Activated naive CD4-positive, alpha-beta T cell treated with anti-CD3 and anti-CD28 coated beads, Interleukin-2, amount 10 ng/mL, durations not matched to agents 7 days and 5 days (primary cell): ENCODE measurements around the gene SLC25A18.
"Not testable (repeated sequence)": the region's sequence is repeated elsewhere in the genome, so short reads cannot be mapped to it uniquely, and the experiment has no call there.

Source experiments
- CTCF ChIA-PET: fragments of 350-600 bp; sonication (Branson Sonifier 250); formaldehyde crosslinking; loops from one replicate; lab custom pipeline; 2021; ENCODE audit warnings: antibody characterized with exemption; lab: Charles Lee
- DNase-seq: peaks from one replicate; pipeline ENCODE4 v3.0.0-alpha.2; 2020
- H3K27ac Mint-ChIP-seq: one replicate; pipeline ENCODE4 v1.8.0; 2021; ENCODE audit warnings: mild to moderate bottlenecking, moderate library complexity, mixed read lengths
- H3K27me3 Mint-ChIP-seq: one replicate; pipeline ENCODE4 v1.8.0; 2021; ENCODE audit warnings: mild to moderate bottlenecking, mixed read lengths
- H3K36me3 Mint-ChIP-seq: one replicate; pipeline ENCODE4 v1.8.0; 2021; ENCODE audit warnings: mixed read lengths
- H3K4me1 Mint-ChIP-seq: one replicate; pipeline ENCODE4 v1.8.0; 2021; ENCODE audit warnings: mixed read lengths
- H3K4me3 Mint-ChIP-seq: one replicate; pipeline ENCODE4 v1.8.0; 2021; ENCODE audit warnings: mild to moderate bottlenecking, moderate library complexity, mixed read lengths
- H3K9me3 Mint-ChIP-seq: one replicate; pipeline ENCODE4 v1.8.0; 2021; ENCODE audit warnings: mixed read lengths

Gene SLC25A18

GRCh38 chr22:17606496-17606895, 43.2 kb downstream of the SLC25A18 start:
- Mint-ChIP-seq H3K36me3 (peaks cover 11% of the 10 kb centered on the region), H3K27ac (no peak overlapping the region), H3K4me1 (peaks cover 6% of the 10 kb centered on the region), H3K27me3 (no peaks in the 10 kb centered on the region), H3K4me3 (no peak overlapping the region), H3K9me3 (no peaks in the 10 kb centered on the region)
- no peak for DNase-seq
- CTCF ChIA-PET = no interaction called here

- peaks cover 6% of the 10 kb centered on the region for H3K4me1 Mint-ChIP-seq
- no peak for DNase-seq
- H3K27ac Mint-ChIP-seq = no peak overlapping the region
- no peaks in the 10 kb centered on the region for H3K27me3 Mint-ChIP-seq
- H3K36me3 Mint-ChIP-seq = peaks cover 16% of the 10 kb centered on the region
- no peak overlapping the region for H3K4me3 Mint-ChIP-seq
- CTCF ChIA-PET = no interaction called here
- no peaks in the 10 kb centered on the region for H3K9me3 Mint-ChIP-seq
Measured at GRCh38 chr22:17607891-17608521, 44.7 kb downstream of the SLC25A18 start.

- no peaks in the 10 kb centered on the region for H3K27me3 Mint-ChIP-seq
- CTCF ChIA-PET = no interaction called here
- H3K27ac Mint-ChIP-seq = no peak overlapping the region
- H3K4me3 Mint-ChIP-seq = no peak overlapping the region
- no peaks in the 10 kb centered on the region for H3K9me3 Mint-ChIP-seq
- no peak for DNase-seq
- peaks cover 19% of the 10 kb centered on the region for H3K36me3 Mint-ChIP-seq
- no peaks in the 10 kb centered on the region for H3K4me1 Mint-ChIP-seq
Measured at GRCh38 chr22:17612057-17612456, 48.8 kb downstream of the SLC25A18 start.

GRCh38 chr22:17613280-17613679, 50.0 kb downstream of the SLC25A18 start:
- H3K4me1 Mint-ChIP-seq = no peaks in the 10 kb centered on the region
- CTCF ChIA-PET = no interaction called here
- H3K9me3 Mint-ChIP-seq = no peaks in the 10 kb centered on the region
- peaks cover 24% of the 10 kb centered on the region for H3K36me3 Mint-ChIP-seq
- no peaks in the 10 kb centered on the region for H3K27me3 Mint-ChIP-seq
- H3K27ac Mint-ChIP-seq = no peak overlapping the region
- H3K4me3 Mint-ChIP-seq = no peak overlapping the region
- no peak for DNase-seq

DNA sequence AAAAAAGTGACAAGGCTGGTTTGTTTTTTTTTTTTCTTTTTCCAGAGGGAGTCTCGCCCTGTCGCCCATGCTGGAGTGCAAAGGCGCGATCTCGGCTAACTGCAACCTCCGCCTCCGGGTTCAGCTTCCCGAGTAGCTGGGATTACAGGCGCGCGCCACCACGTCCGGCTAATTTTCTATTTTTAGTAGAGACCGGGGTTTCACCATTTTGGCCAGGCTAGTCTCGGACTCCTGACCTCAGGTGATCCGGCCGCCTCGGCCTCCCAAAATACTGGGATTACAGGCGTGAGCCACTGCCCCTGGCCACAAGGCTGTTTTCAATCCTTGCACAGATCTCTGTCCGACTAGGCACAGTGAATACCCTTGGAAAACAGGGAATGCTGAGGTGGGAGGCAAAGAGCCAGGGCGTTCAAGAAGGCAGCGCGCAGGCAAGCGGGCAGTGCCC, 64.7 kb downstream of the SLC25A18 start:
- Mint-ChIP-seq H3K4me1 (peaks cover 33% of the 10 kb centered on the region), H3K36me3 (peaks cover 18% of the 10 kb centered on the region), H3K4me3 (peak overlapping the region; percentile 99), H3K27ac (peak overlapping the region; percentile 92), H3K27me3 (no peaks in the 10 kb centered on the region), H3K9me3 (no peaks in the 10 kb centered on the region)
- CTCF ChIA-PET = no interaction called here
- no peak for DNase-seq

- H3K36me3 Mint-ChIP-seq = peaks cover 14% of the 10 kb centered on the region
- peak; percentile 97 for DNase-seq
- H3K27me3 Mint-ChIP-seq = no peaks in the 10 kb centered on the region
- no peaks in the 10 kb centered on the region for H3K9me3 Mint-ChIP-seq
- peaks cover 31% of the 10 kb centered on the region for H3K4me1 Mint-ChIP-seq
- peak within 1 kb of the TSS; percentile 92 for H3K27ac Mint-ChIP-seq
- CTCF ChIA-PET = no interaction called here
- peak within 1 kb of the TSS; percentile 99 for H3K4me3 Mint-ChIP-seq
Measured at GRCh38 chr22:17628406-17629172, 65.3 kb downstream of the SLC25A18 start, which contains the start of gene ATP6V1E1. Gene ATP6V1E1 (minus strand): TSS chr22:17628749. CDS start chr22:17628635, 114 bp downstream.

GRCh38 chr22:17629173-17629489, 65.8 kb downstream of the SLC25A18 start:
- Mint-ChIP-seq H3K27ac (peak overlapping the region; percentile 92), H3K4me1 (peaks cover 29% of the 10 kb centered on the region), H3K4me3 (peak overlapping the region; percentile 99), H3K27me3 (no peaks in the 10 kb centered on the region), H3K9me3 (no peaks in the 10 kb centered on the region), H3K36me3 (peaks cover 14% of the 10 kb centered on the region)
- CTCF ChIA-PET = interaction anchor here (0.6 kb wide), 1 partner anchor 367 kb away, joined by 4 read pairs; no protein-coding TSS in a partner anchor
- DNase-seq = no peak

DNA sequence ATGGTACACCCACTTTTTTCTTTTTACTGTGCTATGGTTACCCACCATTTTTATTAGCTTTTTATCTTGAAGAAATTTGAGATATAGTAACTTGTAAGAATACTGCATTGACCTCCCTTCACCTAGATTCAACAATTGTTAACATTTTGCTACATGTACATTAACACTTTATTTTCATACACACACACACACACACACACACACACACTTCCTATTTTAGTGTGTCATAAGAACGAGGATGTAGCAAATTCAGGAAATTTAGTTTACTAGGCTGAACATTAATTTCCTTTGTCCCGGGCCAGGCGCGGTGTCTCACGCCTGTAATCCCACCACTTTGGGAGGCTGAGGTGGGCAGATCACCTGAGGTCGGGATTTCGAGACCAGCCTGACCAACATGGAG, 66.3 kb downstream of the SLC25A18 start:
- Mint-ChIP-seq H3K27ac (no peak overlapping the region), H3K9me3 (no peaks in the 10 kb centered on the region), H3K36me3 (peaks cover 14% of the 10 kb centered on the region), H3K4me3 (peak overlapping the region; percentile 99), H3K4me1 (peaks cover 28% of the 10 kb centered on the region), H3K27me3 (no peaks in the 10 kb centered on the region)
- no peak for DNase-seq
- CTCF ChIA-PET = interaction anchor here (0.6 kb wide), 1 partner anchor 367 kb away, joined by 4 read pairs; no protein-coding TSS in a partner anchor

DNA sequence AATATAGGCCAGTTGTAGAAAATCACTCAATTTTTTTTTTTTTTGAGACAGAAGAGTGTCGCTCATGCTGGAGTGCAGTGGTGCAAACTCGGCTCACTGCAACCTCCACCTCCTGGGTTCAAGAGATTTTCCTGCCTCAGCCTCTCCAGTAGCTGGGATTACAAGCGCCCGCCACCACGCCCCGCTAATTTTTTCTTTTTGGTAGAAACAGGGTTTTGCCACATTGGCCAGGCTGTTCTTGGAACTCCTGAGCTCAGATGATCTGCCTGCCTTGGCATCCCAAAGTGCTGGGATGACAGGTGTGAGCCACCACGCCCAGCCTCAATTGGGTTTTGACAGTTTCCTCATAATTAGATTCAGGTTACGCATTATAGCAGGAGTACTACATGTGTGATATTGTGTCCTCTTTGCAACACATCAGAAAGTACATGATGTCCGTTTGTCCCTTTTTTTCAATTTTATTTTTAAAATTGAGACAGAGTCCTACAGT, 67.8 kb downstream of the SLC25A18 start:
- no peak for DNase-seq
- Mint-ChIP-seq H3K36me3 (peaks cover 10% of the 10 kb centered on the region), H3K9me3 (no peaks in the 10 kb centered on the region), H3K4me3 (no peak overlapping the region), H3K27ac (no peak overlapping the region), H3K4me1 (peaks cover 19% of the 10 kb centered on the region), H3K27me3 (no peaks in the 10 kb centered on the region)
- CTCF ChIA-PET = no interaction called here

GRCh38 chr22:17633217-17633997, 70.1 kb downstream of the SLC25A18 start:
- Mint-ChIP-seq H3K9me3 (no peaks in the 10 kb centered on the region), H3K36me3 (peaks cover 4% of the 10 kb centered on the region), H3K27me3 (no peaks in the 10 kb centered on the region), H3K27ac (no peak overlapping the region), H3K4me1 (peaks cover 24% of the 10 kb centered on the region), H3K4me3 (no peak overlapping the region)
- no peak for DNase-seq
- CTCF ChIA-PET = interaction anchor here (0.8 kb wide), 1 partner anchor 197 kb away, joined by 3 read pairs; no protein-coding TSS in a partner anchor

DNA sequence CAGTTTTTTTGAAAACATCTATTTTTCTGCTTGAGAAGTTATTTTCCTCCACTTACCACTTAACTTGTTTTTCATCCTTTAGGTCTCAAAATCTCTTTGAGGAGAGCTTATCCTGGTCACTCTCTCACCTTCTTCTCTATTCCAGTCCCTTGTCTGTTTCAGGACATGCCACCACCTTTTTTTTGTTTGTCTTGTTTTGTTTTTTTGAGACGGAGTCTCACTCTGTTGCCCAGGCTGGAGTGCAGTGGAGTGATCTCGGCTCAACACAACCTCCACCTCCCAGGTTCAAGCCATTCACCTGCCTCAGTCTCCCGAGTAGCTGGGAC, 70.7 kb downstream of the SLC25A18 start:
- CTCF ChIA-PET = interaction anchor here (0.8 kb wide), 1 partner anchor 196 kb away, joined by 3 read pairs; no protein-coding TSS in a partner anchor
- no peak for DNase-seq
- Mint-ChIP-seq H3K27ac (no peak overlapping the region), H3K9me3 (no peaks in the 10 kb centered on the region), H3K27me3 (no peaks in the 10 kb centered on the region), H3K36me3 (peaks cover 2% of the 10 kb centered on the region), H3K4me3 (no peak overlapping the region), H3K4me1 (peaks cover 18% of the 10 kb centered on the region)

GRCh38 chr22:17634696-17635095, 71.4 kb downstream of the SLC25A18 start:
- CTCF ChIA-PET = no interaction called here
- H3K9me3 Mint-ChIP-seq = no peaks in the 10 kb centered on the region
- H3K36me3 Mint-ChIP-seq = peaks cover 2% of the 10 kb centered on the region
- H3K27me3 Mint-ChIP-seq = no peaks in the 10 kb centered on the region
- H3K4me1 Mint-ChIP-seq = peaks cover 16% of the 10 kb centered on the region
- H3K4me3 Mint-ChIP-seq = no peak overlapping the region
- no peak overlapping the region for H3K27ac Mint-ChIP-seq
- DNase-seq = no peak

DNA sequence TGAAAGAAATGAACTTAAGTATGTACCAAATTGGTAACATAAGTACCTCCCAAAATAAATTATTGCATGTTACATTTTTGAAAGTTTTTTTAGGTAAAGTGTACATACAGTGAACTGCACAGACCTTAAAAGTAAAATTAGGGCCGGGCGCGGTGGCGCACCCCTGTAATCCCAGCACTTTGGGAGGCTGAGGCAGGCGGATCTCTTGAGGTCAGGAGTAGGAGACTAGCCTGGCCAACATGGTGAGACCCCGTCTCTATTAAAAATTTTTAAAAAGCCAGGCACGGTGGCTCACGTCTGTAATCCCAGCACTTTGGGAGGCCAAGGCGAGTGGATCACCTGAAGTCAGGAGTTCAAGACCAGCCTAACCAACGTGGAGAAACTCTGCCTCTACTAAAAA, 73.6 kb downstream of the SLC25A18 start:
- H3K27ac Mint-ChIP-seq, CTCF ChIA-PET, H3K9me3 Mint-ChIP-seq, H3K27me3 Mint-ChIP-seq, H3K4me3 Mint-ChIP-seq, DNase-seq, H3K36me3 Mint-ChIP-seq: not testable (repeated sequence)
- H3K4me1 Mint-ChIP-seq = peaks cover 28% of the 10 kb centered on the region

DNA sequence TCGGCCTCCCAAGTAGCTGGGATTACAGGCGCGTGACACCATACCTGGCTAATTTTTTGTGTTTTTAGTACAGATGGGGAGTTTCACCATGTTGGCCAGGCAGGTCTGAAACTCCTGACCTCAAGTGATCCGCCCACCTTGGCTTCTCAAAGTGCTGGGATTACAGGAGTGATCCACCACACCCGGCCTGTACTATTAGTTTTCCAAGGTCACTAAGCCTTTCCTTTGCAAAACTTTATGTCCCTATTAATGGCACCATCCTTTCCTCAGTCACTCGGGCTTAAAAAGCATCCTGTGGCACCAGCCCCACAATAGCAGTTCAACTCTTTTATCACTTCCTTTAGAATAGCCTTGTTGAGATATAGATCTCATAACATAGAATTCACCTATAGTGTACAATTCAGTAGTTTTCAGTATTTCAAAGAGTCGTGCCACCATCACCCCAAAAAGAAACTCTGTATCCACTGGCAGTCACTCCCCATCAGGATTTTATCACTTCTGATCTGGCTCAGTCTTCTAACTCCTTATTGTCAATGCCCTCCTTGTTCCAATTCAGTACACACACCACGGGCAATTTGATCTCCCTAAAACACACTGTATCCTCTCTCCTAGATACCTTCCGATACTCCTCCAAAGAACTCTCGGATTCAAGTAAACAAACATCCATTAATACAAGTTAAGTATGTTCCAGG, 74.3 kb downstream of the SLC25A18 start:
- H3K9me3 Mint-ChIP-seq = no peaks in the 10 kb centered on the region
- H3K27me3 Mint-ChIP-seq = no peaks in the 10 kb centered on the region
- no peak for DNase-seq
- peak overlapping the region; percentile 97 for H3K27ac Mint-ChIP-seq
- H3K36me3 Mint-ChIP-seq = peaks cover 10% of the 10 kb centered on the region
- H3K4me3 Mint-ChIP-seq = peak overlapping the region; percentile 92
- peaks cover 28% of the 10 kb centered on the region for H3K4me1 Mint-ChIP-seq
- CTCF ChIA-PET = no interaction called here
